H1 (cell line): ENCODE results near the gene DDX56.

Source experiments
- ATF3 ChIP-seq: IDR thresholded peaks from 2 replicates; pipeline ENCODE4 v1.6.1; 2011; ENCODE audit warnings: low read depth, mild to moderate bottlenecking, low read length; ENCODE audit not compliant: insufficient read depth
- CBX8 ChIP-seq: fragments of 300-800, 300-1000 bp; sonication (generic); IDR thresholded peaks from 2 replicates; pipeline ENCODE4 v1.7.1; 2016; ENCODE audit warnings: low read depth, low read length, borderline replicate concordance
- CTCF ChIP-seq, 3 experiments: IDR thresholded peaks; 1 replicate in 2 of 3; 2 replicates in 1 of 3; pipeline versions ENCODE4 v1.5.1 to v1.6.1; 2011; ENCODE audit warnings: low read length in 3 of 3, mild to moderate bottlenecking in 3 of 3, inconsistent platforms in 2 of 3, low read depth in 1 of 3, moderate library complexity in 1 of 3; ENCODE audit not compliant: insufficient read depth in 1 of 3; ENCODE audit errors: control extremely low read depth in 1 of 3
- EZH2 ChIP-seq: fragments of 200-600 bp; sonication (generic); IDR thresholded peaks from 2 replicates; pipeline ENCODE4 v1.7.1; 2012; ENCODE audit warnings: low read depth, mild to moderate bottlenecking, moderate library complexity, low read length, inconsistent platforms; ENCODE audit not compliant: severe bottlenecking
- JUND ChIP-seq: IDR thresholded peaks from 2 replicates; pipeline ENCODE4 v1.6.1; 2011; ENCODE audit warnings: mild to moderate bottlenecking, improper control_type of control experiment, low read length
- KDM4A ChIP-seq: IDR thresholded peaks from one replicate; pipeline ENCODE4 v1.7.1; 2012; ENCODE audit warnings: low read depth, mild to moderate bottlenecking, moderate library complexity, low read length, inconsistent platforms; ENCODE audit not compliant: severe bottlenecking
- MAX ChIP-seq: IDR thresholded peaks from 2 replicates; pipeline ENCODE4 v1.6.1; 2012; ENCODE audit warnings: inconsistent platforms
- POLR2AphosphoS5 ChIP-seq: IDR thresholded peaks from 2 replicates; pipeline ENCODE4 v1.6.1; 2011; ENCODE audit warnings: low read depth, low read length

- peak; percentile 74 for TF ChIP-seq JUND
- TF ChIP-seq MAX: peak; percentile 95
- no peak for TF ChIP-seq CBX8
- peak; percentile 96 for TF ChIP-seq POLR2AphosphoS5
- peak; percentile 85 for TF ChIP-seq KDM4A
- TF ChIP-seq CTCF (IDR thresholded peaks at IDR 0.05; ENCODE audit: control extremely low read depth in 1 of 3, insufficient read depth in 1 of 3, low read depth in 1 of 3, low read length in 3 of 3): no peak
- peak; percentile 80 for TF ChIP-seq ATF3
- TF ChIP-seq EZH2: no peak
Measured at GRCh38 chr7:44606341-44607140, 32.8 kb upstream of the DDX56 start, which contains the start of gene OGDH.
